Measurements from ENCODE around the gene CRNKL1. TPM values are rescaled to one million over a fixed set of nuclear protein-coding genes. Genes with fewer than 3 reads are reported as not detected.
A peak's percentile ranks its signal among the peaks of the same experiment; 100 is the strongest.

CRNKL1 gene
- total RNA-seq, 1 donor: 33.7 TPM

GRCh38 chr20:20031790-20032189 is 20.5 kb downstream of the CRNKL1 start:
- Histone ChIP-seq H3K27ac (ENCODE audit: low read depth, low read length) (no peak overlapping the region), H3K9me3 (ENCODE audit: low read depth, low read length) (no peaks in the 10 kb centered on the region), H3K36me3 (ENCODE audit: insufficient read depth, low read length) (peaks cover 77% of the 10 kb centered on the region), H3K79me2 (ENCODE audit: insufficient read depth, low read length) (peaks cover 27% of the 10 kb centered on the region), H3K4me3 (ENCODE audit: insufficient read depth, low read length) (no peak overlapping the region), H3K4me2 (ENCODE audit: insufficient read depth, low read length) (no peak overlapping the region), H4K20me1 (ENCODE audit: insufficient read depth, low read length) (no peaks in the 10 kb centered on the region), H3K27me3 (ENCODE audit: insufficient read depth, low read length) (no peaks in the 10 kb centered on the region), H3K4me1 (ENCODE audit: insufficient read depth, low read length) (no peaks in the 10 kb centered on the region), H2AFZ (ENCODE audit: low read length) (no peak overlapping the region)
- no peak for TF ChIP-seq CTCF (IDR thresholded peaks at IDR 0.05; ENCODE audit: extremely low read depth, low read depth, low read length)
- DNase-seq (ENCODE audit: insufficient read length, low spot score, missing footprints): no peak

- H3K4me1 ChIP-seq (ENCODE audit: insufficient read depth, low read length): peaks cover 10% of the 10 kb centered on the region
- H3K4me3 ChIP-seq (ENCODE audit: insufficient read depth, low read length): no peak overlapping the region
- H3K27ac ChIP-seq (ENCODE audit: low read depth, low read length): no peak overlapping the region
- H2AFZ ChIP-seq (ENCODE audit: low read length): no peak overlapping the region
- no peaks in the 10 kb centered on the region for H4K20me1 ChIP-seq (ENCODE audit: insufficient read depth, low read length)
- H3K27me3 ChIP-seq (ENCODE audit: insufficient read depth, low read length): no peaks in the 10 kb centered on the region
- DNase-seq (ENCODE audit: insufficient read length, low spot score, missing footprints): no peak
- peaks cover 50% of the 10 kb centered on the region for H3K36me3 ChIP-seq (ENCODE audit: insufficient read depth, low read length)
- H3K79me2 ChIP-seq (ENCODE audit: insufficient read depth, low read length): peaks cover 70% of the 10 kb centered on the region
- no peak overlapping the region for H3K4me2 ChIP-seq (ENCODE audit: insufficient read depth, low read length)
- no peaks in the 10 kb centered on the region for H3K9me3 ChIP-seq (ENCODE audit: low read depth, low read length)
- no peak for TF ChIP-seq CTCF (IDR thresholded peaks at IDR 0.05; ENCODE audit: extremely low read depth, low read depth, low read length)
Observed at GRCh38 chr20:20027284-20027683, 25.0 kb downstream of the CRNKL1 start.

DNA sequence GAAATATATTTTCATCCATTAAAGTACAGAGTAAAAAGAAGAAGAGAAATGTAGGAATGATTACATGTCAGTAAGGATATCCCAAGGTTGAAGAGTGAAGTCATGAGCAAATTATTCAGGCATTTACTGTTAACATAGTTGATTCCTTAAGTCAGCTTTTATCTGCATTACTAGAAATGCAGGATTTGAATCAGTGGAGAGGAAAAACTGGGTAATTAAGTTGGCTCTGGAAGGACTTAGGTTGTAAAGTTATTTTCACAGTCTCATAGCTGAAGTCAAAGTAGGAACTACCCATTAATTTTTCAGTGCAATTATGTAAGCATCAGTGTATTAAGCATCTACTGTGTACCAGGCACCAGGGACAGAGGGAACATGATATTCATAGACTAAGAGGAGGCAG is 27.3 kb downstream of the CRNKL1 start:
- Histone ChIP-seq H4K20me1 (ENCODE audit: insufficient read depth, low read length) (peaks cover 5% of the 10 kb centered on the region), H3K4me1 (ENCODE audit: insufficient read depth, low read length) (peaks cover 10% of the 10 kb centered on the region), H3K36me3 (ENCODE audit: insufficient read depth, low read length) (peaks cover 37% of the 10 kb centered on the region), H3K79me2 (ENCODE audit: insufficient read depth, low read length) (peaks cover 84% of the 10 kb centered on the region), H2AFZ (ENCODE audit: low read length) (no peak overlapping the region), H3K9me3 (ENCODE audit: low read depth, low read length) (no peaks in the 10 kb centered on the region), H3K4me3 (ENCODE audit: insufficient read depth, low read length) (no peak overlapping the region), H3K4me2 (ENCODE audit: insufficient read depth, low read length) (no peak overlapping the region), H3K27me3 (ENCODE audit: insufficient read depth, low read length) (no peaks in the 10 kb centered on the region), H3K27ac (ENCODE audit: low read depth, low read length) (peak overlapping the region; percentile 37)
- no peak for DNase-seq (ENCODE audit: insufficient read length, low spot score, missing footprints)
- no peak for TF ChIP-seq CTCF (IDR thresholded peaks at IDR 0.05; ENCODE audit: extremely low read depth, low read depth, low read length)

GRCh38 chr20:20023395-20023794 is 28.9 kb downstream of the CRNKL1 start:
- no peak overlapping the region for H3K4me3 ChIP-seq (ENCODE audit: insufficient read depth, low read length)
- H3K4me2 ChIP-seq (ENCODE audit: insufficient read depth, low read length): no peak overlapping the region
- H3K27ac ChIP-seq (ENCODE audit: low read depth, low read length): no peak overlapping the region
- peaks cover 95% of the 10 kb centered on the region for H3K79me2 ChIP-seq (ENCODE audit: insufficient read depth, low read length)
- H4K20me1 ChIP-seq (ENCODE audit: insufficient read depth, low read length): peaks cover 11% of the 10 kb centered on the region
- peaks cover 25% of the 10 kb centered on the region for H3K36me3 ChIP-seq (ENCODE audit: insufficient read depth, low read length)
- DNase-seq (ENCODE audit: insufficient read length, low spot score, missing footprints): peak; percentile 53
- no peaks in the 10 kb centered on the region for H3K27me3 ChIP-seq (ENCODE audit: insufficient read depth, low read length)
- H3K9me3 ChIP-seq (ENCODE audit: low read depth, low read length): no peaks in the 10 kb centered on the region
- TF ChIP-seq CTCF (IDR thresholded peaks at IDR 0.05; ENCODE audit: extremely low read depth, low read depth, low read length): no peak
- H3K4me1 ChIP-seq (ENCODE audit: insufficient read depth, low read length): peaks cover 11% of the 10 kb centered on the region
- no peak overlapping the region for H2AFZ ChIP-seq (ENCODE audit: low read length)

Measured in osteoblast (primary cell).